Peyer's patch (tissue), 4 donors: ENCODE data around the gene NXPH4.

Source experiments
- CTCF ChIP-seq, 6 experiments: fragments of 450-650 bp in 4 of 6; fragments of 200-600 bp in 2 of 6; sonication (generic) in 1 of 6; IDR thresholded peaks; one replicate each; pipeline ENCODE4 v1.5.1; 2017 to 2019; ENCODE audit warnings: antibody characterized with exemption in 6 of 6, mild to moderate bottlenecking in 3 of 6, moderate library complexity in 1 of 6
- POLR2A ChIP-seq, 2 donors: fragments of 450-650 bp; IDR thresholded peaks; one replicate each; pipeline ENCODE4 v1.5.1; 2017; ENCODE audit warnings: antibody characterized with exemption in 2 of 2, mild to moderate bottlenecking in 2 of 2, moderate library complexity in 2 of 2

GRCh38 chr12:57272337-57273151 is 56.0 kb downstream of the NXPH4 start:
- TF ChIP-seq CTCF (IDR thresholded peaks at IDR 0.05) (no peak), POLR2A (IDR thresholded peaks at IDR 0.05) (no peak)
